Prostate gland (tissue), 2 donors: ENCODE results near the gene NGEF.

Experiments
- CTCF ChIP-seq, 4 experiments: fragments of 200-600 bp in 2 of 4; fragments of 450-650 bp in 2 of 4; sonication (generic) in 2 of 4; IDR thresholded peaks; 1 replicate in 3 of 4; 2 replicates in 1 of 4; pipeline ENCODE4 v1.5.1; 2016 to 2019; ENCODE audit warnings: antibody characterized with exemption in 4 of 4, mild to moderate bottlenecking in 2 of 4, moderate library complexity in 2 of 4
- POLR2A ChIP-seq: fragments of 450-650 bp; IDR thresholded peaks from one replicate; pipeline ENCODE4 v1.6.1; 2016; ENCODE audit warnings: antibody characterized with exemption, mild to moderate bottlenecking

GRCh38 chr2:232967474-232967873 lies 45.6 kb downstream of the NGEF start:
- TF ChIP-seq CTCF (IDR thresholded peaks at IDR 0.05) = no peak
- TF ChIP-seq POLR2A = no peak
